Activated T-helper 1 cell treated with anti-CD3 and anti-CD28 coated beads, Interleukin-2, amount 50 U/mL, for 16 hours (primary cell): ENCODE results near the gene SALL2.
"Not testable (repeated sequence)": the region's sequence is repeated elsewhere in the genome, so short reads cannot be mapped to it uniquely, and the experiment has no call there.

Source experiments
- DNase-seq, 2 donors: peaks; one replicate each; pipeline ENCODE4 v3.0.0-alpha.2; 2020; ENCODE audit warnings: low read depth in 1 of 2, low spot score in 1 of 2

Gene SALL2

GRCh38 chr14:21525962-21526671 lies at the start of gene SALL2:
SALL2 (minus strand) TSS chr14:21526346; CDS start chr14:21526127, 219 bp downstream.
- peak; percentile 34 to 44 for DNase-seq

- DNase-seq = no peak
These were observed 49.5 kb upstream of the SALL2 start for GRCh38 chr14:21575661-21576060.

- no peak for DNase-seq
These were observed 46.5 kb upstream of the SALL2 start for GRCh38 chr14:21572604-21573003.

- no peak for DNase-seq
These were observed 32.6 kb upstream of the SALL2 start for GRCh38 chr14:21558703-21559170.

- peak; percentile 29 to 47 for DNase-seq
These were observed 31.1 kb upstream of the SALL2 start for GRCh38 chr14:21557084-21557901.

- no peak for DNase-seq
These were observed 30.4 kb upstream of the SALL2 start for GRCh38 chr14:21556378-21557083.

- DNase-seq = no peak
These were observed 27.1 kb upstream of the SALL2 start for GRCh38 chr14:21553266-21553665.

- DNase-seq = not testable (repeated sequence)
These were observed 18.4 kb upstream of the SALL2 start for GRCh38 chr14:21544588-21544987.

GRCh38 chr14:21543963-21544362 lies 17.8 kb upstream of the SALL2 start:
- DNase-seq = no peak

- DNase-seq = no peak
These were observed 17.4 kb upstream of the SALL2 start for GRCh38 chr14:21543521-21543960.

GRCh38 chr14:21541413-21542074 lies 15.4 kb upstream of the SALL2 start:
- DNase-seq = no peak

GRCh38 chr14:21539189-21539940 lies 13.2 kb upstream of the SALL2 start:
- no peak for DNase-seq

GRCh38 chr14:21537090-21537424 lies 10.9 kb upstream of the SALL2 start:
- no peak for DNase-seq

GRCh38 chr14:21536418-21537089 lies 10.4 kb upstream of the SALL2 start:
- no peak for DNase-seq

- no peak for DNase-seq
These were observed 9.6 kb upstream of the SALL2 start for GRCh38 chr14:21535545-21536417.

- no peak for DNase-seq
These were observed 8.4 kb upstream of the SALL2 start for GRCh38 chr14:21534576-21534975.

- DNase-seq = no peak
These were observed 7.1 kb upstream of the SALL2 start for GRCh38 chr14:21533294-21533693.

- DNase-seq = no peak
These were observed 3.4 kb upstream of the SALL2 start for GRCh38 chr14:21529515-21529914.
